HepG2 (cell line): ENCODE results near the gene ADSS1. TPM values are rescaled to one million over a fixed set of nuclear protein-coding genes. Genes with fewer than 3 reads are reported as not detected.
A peak's percentile ranks its signal among the peaks of the same experiment; 100 is the strongest.

Source experiments
- ARID3A ChIP-seq: IDR thresholded peaks from 2 replicates; pipeline ENCODE4 v1.6.1; 2012; ENCODE audit warnings: low read depth, low read length, improper control_type of control experiment
- ATF4 ChIP-seq, 2 experiments: fragments of 450-650 bp in 1 of 2; sonication (generic) in 1 of 2; formaldehyde crosslinking; IDR thresholded peaks; 2 replicates each; pipeline versions ENCODE4 v1.5.0 to v1.8.0; 2020 to 2022; ENCODE audit warnings: mild to moderate bottlenecking in 1 of 2, missing genetic modification reagents in 1 of 2
- ATM ChIP-seq: fragments of 450-650 bp; IDR thresholded peaks from 2 replicates; pipeline ENCODE4 v1.7.1; 2017; ENCODE audit warnings: mild to moderate bottlenecking, borderline replicate concordance
- BORCS8-MEF2B ChIP-seq: sonication (generic); formaldehyde crosslinking; IDR thresholded peaks from 2 replicates; pipeline ENCODE4 v1.8.0; 2022; ENCODE audit warnings: mild to moderate bottlenecking, missing genetic modification reagents
- CERS6 ChIP-seq: sonication (generic); formaldehyde crosslinking; IDR thresholded peaks from 2 replicates; pipeline ENCODE4 v1.5.0; 2020; ENCODE audit warnings: missing genetic modification reagents
- CHD2 ChIP-seq: IDR thresholded peaks from 2 replicates; pipeline ENCODE4 v1.6.1; 2011; ENCODE audit warnings: low read depth, low read length, improper control_type of control experiment
- CREB3 ChIP-seq: sonication (generic); formaldehyde crosslinking; IDR thresholded peaks from 2 replicates; pipeline ENCODE4 v1.5.0; 2020; ENCODE audit warnings: missing genetic modification reagents
- CSRNP2 ChIP-seq: sonication (generic); formaldehyde crosslinking; conservative IDR thresholded peaks from 2 replicates; pipeline ENCODE4 v1.8.0; 2022; ENCODE audit warnings: low read depth, missing genetic modification reagents
- DZIP1 ChIP-seq: sonication (generic); formaldehyde crosslinking; IDR thresholded peaks from 2 replicates; pipeline ENCODE4 v1.5.0; 2020; ENCODE audit warnings: mild to moderate bottlenecking, missing genetic modification reagents
- FOXA3 ChIP-seq: IDR thresholded peaks from 2 replicates; pipeline ENCODE4 v1.6.1; 2016; ENCODE audit warnings: missing genetic modification reagents, missing compliant biosample characterization
- HCFC1 ChIP-seq: fragments of 150-350 bp; IDR thresholded peaks from 2 replicates; pipeline ENCODE4 v1.6.1; 2014; ENCODE audit warnings: low read depth, low read length
- KLF9 ChIP-seq: IDR thresholded peaks from 2 replicates; pipeline ENCODE4 v1.6.1; 2016; ENCODE audit warnings: low read depth
- MBD4 ChIP-seq: IDR thresholded peaks from 2 replicates; pipeline ENCODE4 v1.6.1; 2012; ENCODE audit warnings: low read length, inconsistent platforms, borderline replicate concordance
- MIER3 ChIP-seq: IDR thresholded peaks from 2 replicates; pipeline ENCODE4 v1.6.1; 2016; ENCODE audit warnings: missing compliant biosample characterization, borderline replicate concordance
- MTF1 ChIP-seq: sonication (generic); formaldehyde crosslinking; IDR thresholded peaks from 2 replicates; pipeline ENCODE4 v1.5.0; 2020; ENCODE audit warnings: missing genetic modification reagents
- NFE2L2 ChIP-seq: fragments of 150-350 bp; IDR thresholded peaks from 2 replicates; pipeline ENCODE4 v1.6.1; 2014; ENCODE audit warnings: low read length
- SIX4 ChIP-seq: sonication (generic); formaldehyde crosslinking; IDR thresholded peaks from 2 replicates; pipeline ENCODE4 v1.4.0; 2020; ENCODE audit warnings: missing genetic modification reagents
- XRCC5 ChIP-seq: fragments of 200-400 bp; formaldehyde crosslinking; optimal IDR thresholded peaks from 2 replicates; pipeline ENCODE3; 2017; ENCODE audit warnings: mild to moderate bottlenecking, low read length
- ZNF143 ChIP-seq: sonication (generic); formaldehyde crosslinking; IDR thresholded peaks from 2 replicates; pipeline ENCODE4 v1.4.0; 2020; ENCODE audit warnings: missing genetic modification reagents
- ZNF773 ChIP-seq: sonication (generic); formaldehyde crosslinking; IDR thresholded peaks from 2 replicates; pipeline ENCODE4 v1.4.0; 2020; ENCODE audit warnings: missing genetic modification reagents, borderline replicate concordance
- ZNF883 ChIP-seq: sonication (generic); formaldehyde crosslinking; IDR thresholded peaks from 2 replicates; pipeline ENCODE4 v1.5.1; 2020; ENCODE audit warnings: mild to moderate bottlenecking, missing genetic modification reagents; ENCODE audit errors: not compliant biosample characterization
- polyA plus RNA-seq, 8 experiments: library from polyadenylated mRNA; depleted of rRNA in 3 of 8; stranded (reverse) in 7 of 8; unstranded in 1 of 8; fragments of >200 nt; fragmentation: Illumina TruSeq in 4 of 8; extraction: Trizol in 4 of 8; gene quantifications; 2 replicates each; pipeline versions ENCODE4 v1.2.1 to v1.2.3, GENCODE V29; 2011 to 2016; ENCODE audit warnings: low read depth in 4 of 8, missing spikeins in 1 of 8, mixed read lengths in 1 of 8; ENCODE audit not compliant: insufficient read depth in 1 of 8
- total RNA-seq, 5 experiments: library from RNA; depleted of rRNA; stranded (reverse); fragments of >200 nt; fragmentation: Illumina TruSeq; extraction: Trizol; gene quantifications; 2 replicates each; pipeline ENCODE4 v1.2.3, GENCODE V29; 2016; ENCODE audit warnings: low read depth in 1 of 5

Gene ADSS1
- total and polyA plus RNA-seq, 2 of the 13 experiments (the other 11 are each of a cell fraction or from before 2014, with no cell fraction given) = 1.0 to 36.7 TPM

- TF ChIP-seq CSRNP2 (CRISPR knock-in tag) (no peak), MBD4 (no peak), DZIP1 (CRISPR knock-in tag) (no peak), ATF4 (CRISPR knock-in tag; IDR thresholded peaks at IDR 0.05) (no peak), ARID3A (no peak), ZNF143 (CRISPR knock-in tag) (0 out of 2 replicates have a peak, but pooled peaks have one; percentile 23), BORCS8-MEF2B (no peak), CHD2 (no peak), MTF1 (CRISPR knock-in tag) (no peak), SIX4 (CRISPR knock-in tag) (no peak), NFE2L2 (no peak), FOXA3 (CRISPR knock-in tag) (no peak), ATM (no peak), CREB3 (CRISPR knock-in tag) (no peak), CERS6 (CRISPR knock-in tag) (no peak), HCFC1 (no peak), KLF9 (CRISPR knock-in tag) (no peak), ZNF883 (no peak), XRCC5 (peak; percentile 86), MIER3 (CRISPR knock-in tag) (no peak), ZNF773 (CRISPR knock-in tag) (peak; percentile 92; the same call in 1 of the 2 replicates)
Measured at GRCh38 chr14:104723651-104724406, at the start of gene ADSS1 (continued).
